HG02970 (cell line): ENCODE measurements around the gene CFAP210.

Experiments
- ATAC-seq: cut with Tn5 transposase; IDR thresholded peaks from one replicate; pipeline ENCODE4 v1.9.1; 2021; ENCODE audit warnings: mild to moderate bottlenecking, moderate library complexity, moderate number of reproducible peaks; ENCODE audit not compliant: unreplicated experiment, low FRiP score

Gene CFAP210

DNA sequence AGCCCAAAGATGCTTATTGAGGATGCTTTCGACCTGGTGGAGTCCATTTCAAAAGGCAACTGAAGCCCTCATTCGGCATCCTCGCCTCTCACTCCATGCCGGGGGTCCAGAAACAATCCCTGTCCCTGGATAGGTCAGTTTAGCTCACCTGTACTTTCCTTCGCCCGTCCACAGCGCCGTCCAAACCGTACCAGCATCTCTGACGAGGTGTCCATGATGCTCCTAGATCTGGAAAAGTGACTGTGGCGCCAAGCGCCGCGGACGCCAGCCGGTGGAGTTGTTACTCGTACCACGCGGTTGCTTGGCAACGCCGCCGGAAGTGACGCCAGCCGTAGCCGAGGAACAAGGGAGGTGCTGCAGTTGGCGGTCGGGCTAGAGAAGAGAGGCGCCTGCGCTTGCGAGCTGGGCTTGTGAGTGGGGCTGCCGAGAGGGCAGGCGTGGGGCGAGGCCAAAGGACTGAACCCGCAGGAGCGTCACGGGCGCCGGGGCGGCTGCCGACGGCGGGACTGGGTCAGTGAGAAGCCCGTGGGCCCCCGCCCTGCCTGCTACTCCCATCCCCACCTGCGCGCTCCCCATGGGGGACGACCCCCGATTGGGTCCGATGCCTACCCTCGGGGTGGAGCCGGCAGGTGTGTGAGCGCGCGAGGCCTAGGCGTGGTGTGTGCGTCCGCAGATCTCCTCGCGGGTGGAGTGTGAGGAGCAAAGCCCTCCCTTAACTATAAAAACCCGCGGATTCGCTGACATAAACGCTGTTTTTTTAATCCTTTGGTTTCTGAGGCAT is at the start of gene CFAP210, which contains the start of gene PHOSPHO2:
TSS of gene CFAP210 (minus strand) at position 293 of the 781 bp plus-strand sequence. CDS start at position 215, 78 bp downstream.
TSS of gene PHOSPHO2 (plus strand) at position 357 of the 781 bp plus-strand sequence. CDS start 6,503 bp downstream, outside the sequence.
- ATAC-seq = peak; percentile 99

DNA sequence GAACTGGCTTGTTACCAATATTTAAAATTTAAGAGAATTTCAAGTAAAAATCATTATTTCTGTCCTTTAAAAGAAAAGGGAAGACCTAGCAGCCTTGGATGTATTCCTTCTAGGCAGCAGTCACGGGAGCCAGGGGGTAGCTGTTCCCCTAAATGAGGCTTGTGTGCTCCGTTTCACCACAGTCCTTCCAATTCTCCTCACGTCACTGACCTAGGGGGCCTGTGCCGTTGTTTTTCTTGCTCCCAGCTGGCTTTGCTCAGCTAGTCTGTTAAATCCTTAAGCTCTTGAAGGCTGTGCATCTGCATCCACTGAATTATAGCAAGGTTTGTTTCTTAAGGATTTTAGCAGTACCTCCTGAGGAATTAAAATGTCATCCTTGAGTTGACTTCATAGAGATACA is 49.3 kb upstream of the CFAP210 start:
- no peak for ATAC-seq

DNA sequence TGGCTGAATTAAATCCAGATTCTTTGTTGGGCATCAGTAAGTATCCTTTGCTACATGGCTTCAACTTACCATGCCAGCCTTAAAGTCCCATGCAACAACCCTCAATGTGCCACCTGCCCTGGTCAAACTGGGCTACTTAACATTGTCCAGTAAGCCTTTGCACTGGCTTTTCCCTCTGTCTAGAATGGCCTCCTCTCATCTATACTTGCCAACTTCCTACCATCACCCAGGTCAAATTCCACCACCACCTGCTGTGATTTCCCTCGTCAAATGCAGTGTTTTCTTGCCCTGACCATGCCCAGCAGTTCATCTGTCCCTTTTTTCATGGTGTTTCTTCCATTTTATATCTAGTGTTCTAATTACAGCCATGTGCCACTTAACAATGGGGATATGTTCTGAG is 45.1 kb upstream of the CFAP210 start:
- no peak for ATAC-seq

GRCh38 chr2:169738566-169739229 is 44.5 kb upstream of the CFAP210 start:
- ATAC-seq = no peak

- ATAC-seq = no peak
These were observed 42.7 kb upstream of the CFAP210 start for GRCh38 chr2:169736902-169737301.

GRCh38 chr2:169735623-169736022 is 41.4 kb upstream of the CFAP210 start:
- no peak for ATAC-seq

DNA sequence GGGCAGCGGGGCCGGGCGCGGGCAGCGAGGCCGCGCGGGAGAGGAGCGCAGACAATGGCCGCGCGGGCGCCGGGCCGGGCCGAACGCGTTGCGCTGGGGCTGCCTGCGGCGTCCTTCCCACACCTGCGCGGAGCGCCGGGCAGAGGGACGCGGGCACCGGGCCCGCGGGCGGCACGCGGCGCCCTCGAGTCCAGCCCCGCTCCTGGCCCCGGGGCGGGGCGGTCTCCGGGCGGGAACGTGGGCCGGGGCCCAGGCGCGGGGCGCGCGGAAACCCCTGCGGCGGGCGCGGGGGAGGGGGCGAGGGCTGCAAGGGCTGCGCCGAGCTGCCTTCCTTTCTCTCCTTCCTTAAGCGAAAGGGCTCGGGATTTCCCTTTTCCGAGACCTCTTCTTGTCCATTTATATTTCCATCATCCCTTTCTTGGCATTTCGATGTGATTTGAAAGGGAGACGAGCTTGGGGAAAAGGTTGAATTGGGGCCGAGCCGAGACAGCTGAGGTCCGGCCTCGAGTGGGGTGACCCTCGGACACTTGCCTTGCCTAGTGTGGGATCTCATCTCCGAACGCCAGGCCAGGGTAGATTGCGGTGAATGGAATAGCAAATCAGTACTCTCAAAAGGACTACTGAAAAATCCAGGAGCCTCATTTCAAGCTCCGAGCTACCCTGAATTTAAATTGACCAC is 40.1 kb upstream of the CFAP210 start:
- peak; percentile 27 for ATAC-seq

GRCh38 chr2:169732583-169733358 is 38.6 kb upstream of the CFAP210 start:
- no peak for ATAC-seq

GRCh38 chr2:169732075-169732474 is 37.9 kb upstream of the CFAP210 start:
- ATAC-seq = no peak

DNA sequence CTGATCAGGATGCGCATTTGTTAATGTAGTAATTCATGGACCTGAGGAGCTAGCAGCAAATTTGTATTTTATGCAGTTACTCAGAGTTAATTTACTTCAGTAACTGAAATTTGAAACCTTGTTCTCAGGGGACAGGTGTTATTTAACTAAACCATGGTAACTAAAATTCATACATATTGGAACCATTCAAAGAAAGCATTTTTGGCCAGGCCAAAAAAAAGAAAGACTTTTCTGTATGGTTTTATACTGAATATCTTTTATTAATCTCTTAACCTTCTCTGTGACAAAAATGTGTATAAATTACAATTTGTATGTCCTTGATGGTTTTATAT is 35.0 kb upstream of the CFAP210 start:
- no peak for ATAC-seq

- no peak for ATAC-seq
These were observed 32.9 kb upstream of the CFAP210 start for GRCh38 chr2:169727065-169727464.

- ATAC-seq = no peak
These were observed 26.8 kb upstream of the CFAP210 start for GRCh38 chr2:169721016-169721415.

- no peak for ATAC-seq
These were observed 24.8 kb upstream of the CFAP210 start for GRCh38 chr2:169718930-169719504.

DNA sequence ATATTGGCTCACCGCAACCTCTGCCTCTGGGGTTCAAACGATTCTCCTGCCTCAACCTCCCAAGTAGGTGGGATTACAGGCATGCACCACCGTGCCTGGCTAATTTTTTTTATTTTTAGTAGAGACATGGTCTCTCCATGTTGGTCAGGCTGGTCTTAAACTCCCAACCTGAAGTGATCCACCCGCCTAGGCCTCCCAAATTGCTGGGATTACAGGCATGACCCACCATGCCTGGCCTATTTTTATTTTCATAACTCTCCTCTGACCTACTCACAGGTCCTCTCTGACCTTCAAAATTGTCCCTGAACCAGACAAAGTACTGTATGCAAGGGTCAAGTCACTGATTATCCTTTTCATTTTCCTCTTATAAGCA is 23.5 kb upstream of the CFAP210 start:
- ATAC-seq = no peak

- no peak for ATAC-seq
These were observed 22.9 kb upstream of the CFAP210 start for GRCh38 chr2:169716938-169717690.

GRCh38 chr2:169716238-169716886 is 22.2 kb upstream of the CFAP210 start:
- ATAC-seq = no peak

DNA sequence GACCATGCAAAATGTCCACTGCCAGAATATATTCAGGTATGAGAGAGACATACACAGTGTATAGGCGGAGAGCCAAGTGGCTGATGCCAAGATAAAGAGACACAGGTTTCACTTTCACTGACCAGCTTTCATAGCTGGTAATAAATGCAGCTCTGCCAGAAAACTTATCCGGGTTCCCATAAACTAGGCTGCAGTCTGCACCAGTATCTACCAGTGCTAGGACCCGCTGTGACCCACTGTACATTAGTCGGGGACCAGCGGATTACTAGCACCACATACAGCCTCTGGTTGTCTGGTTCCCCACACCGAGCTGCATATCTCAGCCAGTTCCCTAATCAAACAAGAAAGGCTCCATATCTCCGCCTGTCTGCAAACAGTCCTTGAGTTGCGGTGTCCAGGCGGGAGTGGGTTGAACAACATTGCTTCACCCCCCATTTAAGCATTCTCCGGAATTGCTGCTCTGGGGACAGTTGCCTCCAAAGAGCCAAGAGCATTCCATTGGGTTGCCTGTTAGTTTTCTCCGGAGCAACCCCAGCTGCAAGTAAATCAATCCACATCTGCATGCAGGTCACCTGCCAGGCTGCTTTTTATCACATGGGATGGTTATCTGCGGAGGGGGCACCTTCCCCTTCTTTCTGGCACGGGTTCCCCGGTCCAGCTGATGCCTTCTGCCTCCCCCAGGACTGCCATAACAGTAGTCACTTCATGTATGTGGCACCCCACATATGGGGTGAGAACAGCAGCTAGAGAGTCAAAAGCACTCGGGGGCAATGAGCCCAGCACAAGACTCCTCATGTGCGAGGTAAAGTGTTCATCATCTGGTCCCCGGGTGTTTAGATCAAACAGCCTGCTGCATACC is 21.4 kb upstream of the CFAP210 start:
- no peak for ATAC-seq

GRCh38 chr2:169714699-169715098 is 20.5 kb upstream of the CFAP210 start:
- ATAC-seq = no peak
